CD4-positive, alpha-beta T cell (primary cell): ENCODE results near the gene MYO9B. TPM values are rescaled to one million over a fixed set of nuclear protein-coding genes. Genes with fewer than 3 reads are reported as not detected.

Source experiments
- ATAC-seq: fragments of 200-7000 bp; cut with Tn5 transposase; one replicate; pipeline ENCODE4 v1.10.0; 2022; ENCODE audit warnings: mild to moderate bottlenecking; ENCODE audit not compliant: poor library complexity
- CTCF ChIA-PET: fragments of 350-600 bp; sonication (Branson Sonifier 250); formaldehyde crosslinking; loops from one replicate; lab custom pipeline; 2021; ENCODE audit warnings: antibody characterized with exemption, inconsistent platforms; lab: Charles Lee
- POLR2A ChIA-PET: fragments of 350-600 bp; sonication (Branson Sonifier 250); formaldehyde crosslinking; loops from one replicate; lab custom pipeline; 2021; ENCODE audit warnings: antibody characterized with exemption, inconsistent platforms; lab: Charles Lee
- DNase-seq, 14 experiments: peaks; one replicate each; pipeline ENCODE4 v3.0.0-alpha.2; 2013 to 2020; ENCODE audit warnings: mixed read lengths in 2 of 14
- H3K27ac ChIP-seq, 2 donors: one replicate each; pipeline versions ENCODE4 v1.5.1 to v1.7.0; 2013; ENCODE audit warnings: low read length in 2 of 2, low read depth in 1 of 2, mild to moderate bottlenecking in 1 of 2
- H3K27me3 ChIP-seq, 2 experiments: 1 replicate in 1 of 2; 2 replicates in 1 of 2; pipeline versions ENCODE4 v1.6.1 to v1.7.0; 2013; ENCODE audit warnings: low read length in 2 of 2, control low read depth in 1 of 2, mild to moderate bottlenecking in 1 of 2, moderate library complexity in 1 of 2; ENCODE audit not compliant: insufficient read depth in 2 of 2, control insufficient read depth in 1 of 2
- H3K36me3 ChIP-seq: one replicate; pipeline ENCODE4 v1.6.1; 2013; ENCODE audit warnings: low read length, control low read depth; ENCODE audit not compliant: insufficient read depth
- H3K4me1 ChIP-seq: one replicate; pipeline ENCODE4 v1.6.1; 2013; ENCODE audit warnings: low read length, control low read depth; ENCODE audit not compliant: insufficient read depth
- H3K4me3 ChIP-seq: one replicate; pipeline ENCODE4 v1.5.1; 2013; ENCODE audit warnings: mild to moderate bottlenecking, low read length, moderate library complexity
- H3K9me3 ChIP-seq, 2 experiments: 1 replicate in 1 of 2; 2 replicates in 1 of 2; pipeline versions ENCODE4 v1.6.1 to v1.7.0; 2013; ENCODE audit warnings: low read length in 2 of 2, mild to moderate bottlenecking in 2 of 2, control low read depth in 1 of 2, moderate library complexity in 1 of 2; ENCODE audit not compliant: control insufficient read depth in 1 of 2, insufficient read depth in 1 of 2
- H3K27ac Mint-ChIP-seq: one replicate; pipeline ENCODE4 v1.8.0; 2020; ENCODE audit warnings: mixed read lengths
- H3K27me3 Mint-ChIP-seq: one replicate; pipeline ENCODE4 v1.8.0; 2021; ENCODE audit warnings: mixed read lengths
- H3K36me3 Mint-ChIP-seq: one replicate; pipeline ENCODE4 v1.8.0; 2021; ENCODE audit warnings: low read depth, mixed read lengths
- H3K4me1 Mint-ChIP-seq: one replicate; pipeline ENCODE4 v1.8.0; 2021; ENCODE audit warnings: low read depth, mixed read lengths
- H3K4me3 Mint-ChIP-seq: one replicate; pipeline ENCODE4 v1.8.0; 2020; ENCODE audit warnings: mild to moderate bottlenecking, mixed read lengths
- H3K9me3 Mint-ChIP-seq: one replicate; pipeline ENCODE4 v1.8.0; 2020; ENCODE audit warnings: mixed read lengths
- CTCF ChIP-seq: fragments of 200-600 bp; IDR thresholded peaks from one replicate; pipeline ENCODE4 v1.8.0; 2022; ENCODE audit warnings: antibody characterized with exemption, mild to moderate bottlenecking
- intact Hi-C, 2 experiments: fragments of 100-400 bp; cut with DNase I in 1 of 2; cut with micrococcal nuclease in 1 of 2; formaldehyde crosslinking; loops; one replicate each; pipeline versions ENCODE4 v1.15.1 to v1.9.0; 2023 to 2025; cut with DNase I, micrococcal nuclease
- total RNA-seq, 174 experiments: library from RNA in 2 of 174; stranded (reverse) in 2 of 174; gene quantifications; one replicate each; pipeline ENCODE4 v1.2.3 and lab custom pipeline; 2021 to 2026

The MYO9B gene
- total RNA-seq, 2 experiments from 2014 or later = 176 to 184 TPM

GRCh38 chr19:17026706-17027534 lies 48.7 kb upstream of the MYO9B start, which contains the start of gene CPAMD8:
Gene CPAMD8, minus strand, starts transcription at chr19:17026810. Its CDS starts 168 bp downstream, at chr19:17026642.
- POLR2A ChIA-PET = no interaction called here
- peaks cover 9% of the 10 kb centered on the region for H3K4me1 ChIP-seq
- ATAC-seq = no peak

GRCh38 chr19:17027535-17027975 lies 48.0 kb upstream of the MYO9B start:
- no peak for DNase-seq
- Mint-ChIP-seq H3K36me3 (peaks cover 6% of the 10 kb centered on the region), H3K9me3 (peaks cover 7% of the 10 kb centered on the region), H3K27me3 (peaks cover 65% of the 10 kb centered on the region), H3K4me3 (no peak overlapping the region), H3K4me1 (peaks cover 5% of the 10 kb centered on the region), H3K27ac (no peak overlapping the region)
- ATAC-seq = no peak
- ChIA-PET POLR2A (no interaction called here), CTCF (no interaction called here)
- Histone ChIP-seq H3K4me1 (peaks cover 9% of the 10 kb centered on the region), H3K4me3 (no peak overlapping the region), H3K9me3 (peaks cover 16 to 21% of the 10 kb centered on the region in 2 experiments), H3K27ac (no peak overlapping the region), H3K27me3 (peaks cover 23 to 31% of the 10 kb centered on the region in 2 experiments), H3K36me3 (no peaks in the 10 kb centered on the region)
- TF ChIP-seq CTCF = no peak
- intact Hi-C loops = no loop called here

More at GRCh38 chr19:17026706-17027534, 48.7 kb upstream of the MYO9B start, which contains the start of gene CPAMD8:
- peak within 1 kb of the TSS; percentile 41 for H3K4me3 ChIP-seq
- peaks cover 7% of the 10 kb centered on the region for H3K9me3 Mint-ChIP-seq
- peaks cover 5% of the 10 kb centered on the region for H3K4me1 Mint-ChIP-seq
- peaks cover 61% of the 10 kb centered on the region for H3K27me3 Mint-ChIP-seq
- CTCF ChIA-PET = no interaction called here
- peaks cover 6% of the 10 kb centered on the region for H3K36me3 Mint-ChIP-seq
- peaks cover 23 to 31% of the 10 kb centered on the region in 2 experiments for H3K27me3 ChIP-seq
- H3K4me3 Mint-ChIP-seq = no peak within 1 kb of the TSS
- H3K27ac ChIP-seq = no peak within 1 kb of the TSS
- H3K27ac Mint-ChIP-seq = no peak within 1 kb of the TSS
- H3K36me3 ChIP-seq = no peaks in the 10 kb centered on the region
- DNase-seq = peak in 1 of 14 experiments; percentile 4
- TF ChIP-seq CTCF = no peak
- intact Hi-C loops = no loop called here
- H3K9me3 ChIP-seq = peaks cover 16 to 27% of the 10 kb centered on the region in 2 experiments

- H3K9me3 Mint-ChIP-seq = no peaks in the 10 kb centered on the region
- DNase-seq (no peak), ATAC-seq (no peak)
- peaks cover 7 to 17% of the 10 kb centered on the region in 2 experiments for H3K27me3 ChIP-seq
- H3K4me3 Mint-ChIP-seq = no peak overlapping the region
- peaks cover 0 to 8% of the 10 kb centered on the region in 2 experiments for H3K9me3 ChIP-seq
- H3K4me3 ChIP-seq = no peak overlapping the region
- CTCF ChIA-PET = no interaction called here
- no peak overlapping the region for H3K27ac Mint-ChIP-seq
- no peaks in the 10 kb centered on the region for H3K4me1 Mint-ChIP-seq
- POLR2A ChIA-PET = no interaction called here
- no peaks in the 10 kb centered on the region for H3K4me1 ChIP-seq
- H3K27ac ChIP-seq = no peak overlapping the region
- no peaks in the 10 kb centered on the region for H3K36me3 ChIP-seq
- TF ChIP-seq CTCF = no peak
- no peaks in the 10 kb centered on the region for H3K36me3 Mint-ChIP-seq
- intact Hi-C loops = no loop called here
- H3K27me3 Mint-ChIP-seq = peaks cover 44% of the 10 kb centered on the region
Observed at GRCh38 chr19:17031741-17032140, 43.8 kb upstream of the MYO9B start.
